Activated T-cell treated with anti-CD3 and anti-CD28 coated beads, Interleukin-2, amount 50 U/mL, for 24 hours (primary cell): ENCODE results near the gene RPRD1B.
A peak's percentile ranks its signal among the peaks of the same experiment; 100 is the strongest.

Experiments used
- DNase-seq: peaks from one replicate; pipeline ENCODE4 v3.0.0-alpha.2; 2020
- H3K27ac Mint-ChIP-seq: 2 replicates; pipeline ENCODE4 v1.8.0; 2020; ENCODE audit warnings: mild to moderate bottlenecking, mixed read lengths
- H3K27me3 Mint-ChIP-seq: 2 replicates; pipeline ENCODE4 v1.8.0; 2020; ENCODE audit warnings: mixed read lengths
- H3K36me3 Mint-ChIP-seq: 2 replicates; pipeline ENCODE4 v1.8.0; 2020; ENCODE audit warnings: low read depth, mixed read lengths
- H3K4me1 Mint-ChIP-seq: 2 replicates; pipeline ENCODE4 v1.8.0; 2020; ENCODE audit warnings: low read depth, mixed read lengths
- H3K4me3 Mint-ChIP-seq: 2 replicates; pipeline ENCODE4 v1.8.0; 2020; ENCODE audit warnings: mild to moderate bottlenecking, moderate library complexity, mixed read lengths
- H3K9me3 Mint-ChIP-seq: 2 replicates; pipeline ENCODE4 v1.8.0; 2020; ENCODE audit warnings: mixed read lengths

Gene RPRD1B

GRCh38 chr20:38033330-38034107 is at the start of gene RPRD1B, which contains the start of gene TTI1:
Gene RPRD1B, plus strand, starts transcription at chr20:38033746. Its CDS starts 202 bp downstream, at chr20:38033948.
Gene TTI1, minus strand, starts transcription at chr20:38033456. Its CDS starts 19,640 bp downstream, at chr20:38013816.
- peak; percentile 94 for DNase-seq
- H3K27me3 Mint-ChIP-seq: no peaks in the 10 kb centered on the region
- peaks cover 76% of the 10 kb centered on the region for H3K4me1 Mint-ChIP-seq
- H3K9me3 Mint-ChIP-seq: no peaks in the 10 kb centered on the region
- H3K4me3 Mint-ChIP-seq: peak within 1 kb of the TSS; percentile 95
- H3K27ac Mint-ChIP-seq: peak within 1 kb of the TSS; percentile 100
- peaks cover 86% of the 10 kb centered on the region for H3K36me3 Mint-ChIP-seq

- H3K4me3 Mint-ChIP-seq: no peak overlapping the region
- H3K27me3 Mint-ChIP-seq: no peaks in the 10 kb centered on the region
- no peak overlapping the region for H3K27ac Mint-ChIP-seq
- DNase-seq: no peak
- peaks cover 96% of the 10 kb centered on the region for H3K36me3 Mint-ChIP-seq
- H3K4me1 Mint-ChIP-seq: no peaks in the 10 kb centered on the region
- no peaks in the 10 kb centered on the region for H3K9me3 Mint-ChIP-seq
These were observed 49.3 kb upstream of the RPRD1B start for GRCh38 chr20:37984018-37984785.

GRCh38 chr20:37986044-37986858 is 47.3 kb upstream of the RPRD1B start:
- H3K27ac Mint-ChIP-seq: no peak overlapping the region
- H3K27me3 Mint-ChIP-seq: no peaks in the 10 kb centered on the region
- no peak for DNase-seq
- H3K4me3 Mint-ChIP-seq: no peak overlapping the region
- H3K36me3 Mint-ChIP-seq: peaks cover 99% of the 10 kb centered on the region
- no peaks in the 10 kb centered on the region for H3K9me3 Mint-ChIP-seq
- H3K4me1 Mint-ChIP-seq: peaks cover 18% of the 10 kb centered on the region

- no peaks in the 10 kb centered on the region for H3K9me3 Mint-ChIP-seq
- no peak overlapping the region for H3K27ac Mint-ChIP-seq
- DNase-seq: no peak
- no peaks in the 10 kb centered on the region for H3K27me3 Mint-ChIP-seq
- H3K36me3 Mint-ChIP-seq: peaks cover 99% of the 10 kb centered on the region
- H3K4me1 Mint-ChIP-seq: peaks cover 24% of the 10 kb centered on the region
- no peak overlapping the region for H3K4me3 Mint-ChIP-seq
These were observed 46.5 kb upstream of the RPRD1B start for GRCh38 chr20:37986873-37987601.

- Mint-ChIP-seq H3K27me3 (no peaks in the 10 kb centered on the region), H3K4me3 (no peak overlapping the region), H3K27ac (no peak overlapping the region), H3K9me3 (no peaks in the 10 kb centered on the region), H3K36me3 (peaks cover 99% of the 10 kb centered on the region), H3K4me1 (peaks cover 24% of the 10 kb centered on the region)
- no peak for DNase-seq
These were observed 45.8 kb upstream of the RPRD1B start for GRCh38 chr20:37987602-37988290.

- no peak overlapping the region for H3K27ac Mint-ChIP-seq
- H3K4me3 Mint-ChIP-seq: no peak overlapping the region
- H3K9me3 Mint-ChIP-seq: no peaks in the 10 kb centered on the region
- DNase-seq: no peak
- peaks cover 99% of the 10 kb centered on the region for H3K36me3 Mint-ChIP-seq
- H3K4me1 Mint-ChIP-seq: peaks cover 28% of the 10 kb centered on the region
- H3K27me3 Mint-ChIP-seq: no peaks in the 10 kb centered on the region
These were observed 45.1 kb upstream of the RPRD1B start for GRCh38 chr20:37988306-37988954.

GRCh38 chr20:37989601-37990295 is 43.8 kb upstream of the RPRD1B start:
- Mint-ChIP-seq H3K27ac (peak overlapping the region; percentile 73), H3K36me3 (peaks cover 97% of the 10 kb centered on the region)
- no peak for DNase-seq

GRCh38 chr20:37990571-37991151 is 42.9 kb upstream of the RPRD1B start:
- DNase-seq: peak; percentile 59
- Mint-ChIP-seq H3K4me1 (peaks cover 28% of the 10 kb centered on the region), H3K27ac (peak overlapping the region; percentile 85), H3K4me3 (peak overlapping the region; percentile 8), H3K27me3 (no peaks in the 10 kb centered on the region), H3K36me3 (peaks cover 98% of the 10 kb centered on the region), H3K9me3 (no peaks in the 10 kb centered on the region)

More at GRCh38 chr20:37989601-37990295, 43.8 kb upstream of the RPRD1B start:
- H3K9me3 Mint-ChIP-seq: no peaks in the 10 kb centered on the region
- peaks cover 28% of the 10 kb centered on the region for H3K4me1 Mint-ChIP-seq
- no peak overlapping the region for H3K4me3 Mint-ChIP-seq
- no peaks in the 10 kb centered on the region for H3K27me3 Mint-ChIP-seq

- H3K36me3 Mint-ChIP-seq: peaks cover 98% of the 10 kb centered on the region
- no peak for DNase-seq
- no peak overlapping the region for H3K4me3 Mint-ChIP-seq
- no peaks in the 10 kb centered on the region for H3K27me3 Mint-ChIP-seq
- H3K27ac Mint-ChIP-seq: peak overlapping the region; percentile 85
- peaks cover 28% of the 10 kb centered on the region for H3K4me1 Mint-ChIP-seq
- no peaks in the 10 kb centered on the region for H3K9me3 Mint-ChIP-seq
These were observed 42.2 kb upstream of the RPRD1B start for GRCh38 chr20:37991157-37991866.

GRCh38 chr20:37991908-37992307 is 41.6 kb upstream of the RPRD1B start:
- Mint-ChIP-seq H3K36me3 (peaks cover 98% of the 10 kb centered on the region), H3K27ac (peak overlapping the region; percentile 85), H3K27me3 (no peaks in the 10 kb centered on the region), H3K4me3 (no peak overlapping the region), H3K9me3 (no peaks in the 10 kb centered on the region), H3K4me1 (peaks cover 28% of the 10 kb centered on the region)
- DNase-seq: no peak

- Mint-ChIP-seq H3K27ac (no peak overlapping the region), H3K4me3 (no peak overlapping the region), H3K9me3 (no peaks in the 10 kb centered on the region), H3K36me3 (peaks cover 98% of the 10 kb centered on the region), H3K4me1 (peaks cover 28% of the 10 kb centered on the region), H3K27me3 (no peaks in the 10 kb centered on the region)
- no peak for DNase-seq
These were observed 40.6 kb upstream of the RPRD1B start for GRCh38 chr20:37992802-37993409.
